SK-N-SH (cell line): Measurements from ENCODE around the gene OTOR.

Source experiments
- EP300 ChIP-seq, 2 experiments: IDR thresholded peaks; 2 replicates each; pipeline versions ENCODE4 v1.4.0 to v1.6.1; 2012; ENCODE audit warnings: borderline replicate concordance in 1 of 2, low read depth in 1 of 2, low read length in 1 of 2
- EZH2phosphoT487 ChIP-seq: fragments of 200-600 bp; sonication (generic); IDR thresholded peaks from 2 replicates; pipeline ENCODE4 v1.6.1; 2017; ENCODE audit warnings: low read depth, mixed run types, mild to moderate bottlenecking, antibody characterized with exemption, moderate library complexity, borderline replicate concordance
- GABPA ChIP-seq: IDR thresholded peaks from 2 replicates; pipeline ENCODE4 v1.4.0; 2012; ENCODE audit warnings: low read depth, mild to moderate bottlenecking
- JUND ChIP-seq: IDR thresholded peaks from 2 replicates; pipeline ENCODE4 v1.4.0; 2012
- NRF1 ChIP-seq: IDR thresholded peaks from 2 replicates; pipeline ENCODE4 v1.6.1; 2012; ENCODE audit warnings: low read depth, mild to moderate bottlenecking, low read length
- POLR2AphosphoS5 ChIP-seq: IDR thresholded peaks from 2 replicates; pipeline ENCODE4 v1.6.1; 2012; ENCODE audit warnings: low read depth, low read length
- RAD21 ChIP-seq: IDR thresholded peaks from 2 replicates; pipeline ENCODE4 v1.6.1; 2012; ENCODE audit warnings: mild to moderate bottlenecking, low read length
- RFX5 ChIP-seq: IDR thresholded peaks from 2 replicates; pipeline ENCODE4 v1.6.1; 2012; ENCODE audit warnings: mild to moderate bottlenecking, improper control_type of control experiment, low read length
- TCF12 ChIP-seq: IDR thresholded peaks from 2 replicates; pipeline ENCODE4 v1.4.0; 2012
- YY1 ChIP-seq: IDR thresholded peaks from 2 replicates; pipeline ENCODE4 v1.4.0; 2012; ENCODE audit warnings: low read depth, mild to moderate bottlenecking
- TF ChIP-seq, protein P1 (sequence below): fragments of 200-600 bp; sonication (generic); IDR thresholded peaks from 2 replicates; pipeline ENCODE4 v1.6.1; 2017; ENCODE audit warnings: antibody characterized with exemption, mild to moderate bottlenecking, moderate library complexity

DNA sequence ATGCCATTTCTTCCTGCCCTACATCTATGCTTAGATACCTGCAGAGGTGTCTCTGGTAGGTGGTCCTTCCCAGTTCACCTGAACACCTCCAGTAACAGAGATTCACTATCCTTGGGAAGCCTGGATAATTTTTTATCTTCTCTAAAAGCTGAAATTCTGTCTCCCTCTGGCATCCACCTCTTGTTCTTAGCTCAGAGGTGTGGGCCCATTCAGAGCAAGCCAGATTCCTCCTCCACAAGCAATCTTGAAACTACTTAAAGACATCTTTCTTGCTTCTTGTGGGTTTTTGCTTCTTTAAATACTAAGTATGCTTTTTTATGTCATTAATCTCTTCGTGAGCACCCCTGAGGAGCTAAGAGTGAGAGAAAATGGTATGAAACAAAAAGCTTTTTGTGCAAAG lies 28.7 kb upstream of the OTOR start:
- no peak for TF ChIP-seq EZH2phosphoT487
- TF ChIP-seq, protein P1, sequence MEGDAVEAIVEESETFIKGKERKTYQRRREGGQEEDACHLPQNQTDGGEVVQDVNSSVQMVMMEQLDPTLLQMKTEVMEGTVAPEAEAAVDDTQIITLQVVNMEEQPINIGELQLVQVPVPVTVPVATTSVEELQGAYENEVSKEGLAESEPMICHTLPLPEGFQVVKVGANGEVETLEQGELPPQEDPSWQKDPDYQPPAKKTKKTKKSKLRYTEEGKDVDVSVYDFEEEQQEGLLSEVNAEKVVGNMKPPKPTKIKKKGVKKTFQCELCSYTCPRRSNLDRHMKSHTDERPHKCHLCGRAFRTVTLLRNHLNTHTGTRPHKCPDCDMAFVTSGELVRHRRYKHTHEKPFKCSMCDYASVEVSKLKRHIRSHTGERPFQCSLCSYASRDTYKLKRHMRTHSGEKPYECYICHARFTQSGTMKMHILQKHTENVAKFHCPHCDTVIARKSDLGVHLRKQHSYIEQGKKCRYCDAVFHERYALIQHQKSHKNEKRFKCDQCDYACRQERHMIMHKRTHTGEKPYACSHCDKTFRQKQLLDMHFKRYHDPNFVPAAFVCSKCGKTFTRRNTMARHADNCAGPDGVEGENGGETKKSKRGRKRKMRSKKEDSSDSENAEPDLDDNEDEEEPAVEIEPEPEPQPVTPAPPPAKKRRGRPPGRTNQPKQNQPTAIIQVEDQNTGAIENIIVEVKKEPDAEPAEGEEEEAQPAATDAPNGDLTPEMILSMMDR: no peak
- TF ChIP-seq EP300 (IDR thresholded peaks at IDR 0.05; ENCODE audit: borderline replicate concordance in 1 of 2, low read depth in 1 of 2, low read length in 1 of 2): no peak
- TF ChIP-seq RFX5: no peak
- TF ChIP-seq RAD21: no peak
- no peak for TF ChIP-seq NRF1
- no peak for TF ChIP-seq POLR2AphosphoS5
- no peak for TF ChIP-seq YY1
- no peak for TF ChIP-seq JUND
- no peak for TF ChIP-seq GABPA
- no peak for TF ChIP-seq TCF12
